Stimulated activated CD8-positive, alpha-beta memory T cell treated with anti-CD3 and anti-CD28 coated beads, Interleukin-12 subunit alpha, Interleukin-12 subunit beta, amount 100 ng/mL, for 4 hours (primary cell): Measurements from ENCODE around the gene ZNF862.
"Not testable (repeated sequence)": the region's sequence is repeated elsewhere in the genome, so short reads cannot be mapped to it uniquely, and the experiment has no call there.

Source experiments
- DNase-seq: peaks from one replicate; pipeline ENCODE4 v3.0.0-alpha.2; 2020; ENCODE audit warnings: low read depth

Gene ZNF862

GRCh38 chr7:149824748-149825566 is 13.2 kb upstream of the ZNF862 start:
- no peak for DNase-seq

DNA sequence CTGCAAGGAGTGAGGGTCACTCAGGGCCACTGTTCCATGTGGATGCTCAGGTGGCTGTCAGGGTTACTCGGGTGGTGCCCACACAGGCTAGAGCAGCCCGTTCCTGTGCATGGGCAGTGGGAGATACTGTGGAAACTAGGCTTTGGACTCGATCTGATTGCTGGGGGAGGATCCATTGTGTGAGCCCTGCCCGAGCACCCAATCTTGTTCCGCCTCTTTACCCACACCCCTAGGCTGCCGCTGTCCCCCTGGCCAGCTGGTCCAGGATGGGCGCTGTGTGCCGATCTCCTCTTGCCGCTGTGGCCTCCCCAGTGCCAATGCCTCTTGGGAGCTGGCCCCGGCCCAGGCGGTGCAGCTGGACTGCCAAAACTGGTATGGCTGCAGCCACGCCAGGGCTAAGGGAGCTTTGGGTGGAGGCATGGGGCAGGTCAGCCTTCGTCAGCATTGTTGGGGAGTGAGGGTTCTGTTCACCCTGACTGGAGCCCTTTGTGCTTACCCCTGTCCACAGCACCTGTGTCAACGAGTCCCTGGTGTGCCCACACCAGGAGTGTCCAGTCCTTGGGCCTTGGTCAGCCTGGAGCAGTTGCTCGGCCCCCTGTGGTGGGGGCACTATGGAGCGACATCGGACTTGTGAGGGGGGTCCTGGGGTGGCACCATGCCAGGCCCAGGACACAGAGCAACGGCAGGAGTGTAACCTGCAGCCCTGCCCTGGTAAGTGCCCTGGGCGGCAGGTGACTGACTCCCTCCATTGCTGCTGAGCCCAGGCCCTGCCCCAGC is 12.4 kb upstream of the ZNF862 start:
- DNase-seq: no peak

DNA sequence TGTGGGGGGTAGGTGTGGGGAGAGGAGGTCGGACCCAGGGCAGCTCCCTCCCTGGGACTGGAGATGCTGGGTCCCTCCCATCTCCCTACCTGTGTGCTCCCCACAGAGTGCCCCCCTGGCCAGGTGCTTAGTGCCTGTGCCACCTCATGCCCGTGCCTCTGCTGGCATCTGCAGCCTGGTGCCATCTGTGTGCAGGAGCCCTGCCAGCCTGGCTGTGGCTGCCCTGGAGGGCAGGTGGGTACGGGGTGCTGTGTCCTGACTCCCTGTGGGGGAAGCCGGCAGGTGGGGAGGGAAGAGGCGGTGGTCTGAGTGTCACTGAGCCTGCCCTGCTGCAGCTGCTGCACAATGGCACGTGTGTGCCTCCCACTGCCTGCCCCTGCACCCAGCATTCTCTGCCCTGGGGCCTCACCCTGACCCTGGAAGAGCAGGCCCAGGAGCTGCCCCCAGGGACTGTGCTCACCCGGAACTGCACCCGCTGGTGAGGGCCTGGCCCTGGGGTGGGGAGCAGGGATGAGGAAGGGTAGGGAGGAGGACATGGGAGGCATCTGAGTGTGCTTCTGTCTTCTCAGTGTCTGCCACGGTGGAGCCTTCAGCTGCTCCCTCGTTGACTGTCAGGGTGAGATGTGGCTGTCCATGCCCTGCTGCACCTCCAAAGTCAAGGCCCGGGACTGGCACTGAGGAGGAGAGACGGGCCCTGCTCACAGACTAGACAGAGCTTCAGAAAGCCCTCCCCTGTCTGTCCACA is 11.7 kb upstream of the ZNF862 start:
- no peak for DNase-seq

GRCh38 chr7:149827089-149827981 is 10.8 kb upstream of the ZNF862 start:
- DNase-seq: no peak

DNA sequence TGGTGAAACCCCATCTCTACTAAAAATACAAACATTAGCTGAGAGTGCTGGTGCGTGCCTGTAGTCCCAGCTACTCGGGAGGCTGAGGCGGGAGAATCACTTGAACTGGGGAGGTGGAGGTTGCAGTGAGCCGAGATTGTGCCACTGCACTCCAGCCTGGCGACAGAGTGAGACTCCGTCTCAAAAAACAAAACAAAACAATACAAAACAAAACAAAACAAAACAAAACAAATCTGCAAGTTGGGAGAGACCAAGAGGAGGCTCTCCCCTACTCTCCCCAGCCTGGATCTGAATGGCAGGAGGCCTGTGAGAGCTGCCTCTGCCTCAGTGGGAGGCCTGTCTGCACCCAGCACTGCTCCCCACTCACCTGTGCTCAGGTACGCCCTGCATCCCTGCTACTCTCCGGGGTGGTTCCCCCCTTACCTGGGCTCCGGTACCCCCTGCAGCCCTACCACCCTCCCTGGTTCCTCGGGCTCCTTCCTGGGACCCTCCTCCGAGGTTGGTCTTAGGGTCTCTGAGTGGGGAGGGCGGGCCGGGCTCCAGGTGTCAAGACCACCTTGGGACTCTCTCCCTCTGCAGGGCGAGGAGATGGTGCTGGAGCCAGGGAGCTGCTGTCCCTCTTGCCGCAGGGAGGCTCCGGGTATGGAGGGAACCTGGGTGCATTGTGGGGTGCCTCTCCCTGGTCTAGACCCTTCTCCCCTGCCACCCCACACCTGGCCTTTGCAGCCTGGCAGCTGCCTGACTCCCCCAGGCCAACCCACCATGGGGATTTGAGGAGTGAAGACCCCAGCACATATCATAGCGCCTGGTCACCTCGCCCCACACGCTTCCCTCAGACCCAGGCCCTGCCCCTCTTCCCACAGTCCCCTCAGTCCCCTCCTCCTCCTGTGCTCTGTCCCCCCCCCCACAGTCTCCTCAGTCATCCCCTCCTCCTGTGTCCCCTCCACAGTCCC is 9.5 kb upstream of the ZNF862 start:
- no peak for DNase-seq

- DNase-seq: not testable (repeated sequence)
These were observed 7.6 kb upstream of the ZNF862 start for GRCh38 chr7:149830527-149830926.

DNA sequence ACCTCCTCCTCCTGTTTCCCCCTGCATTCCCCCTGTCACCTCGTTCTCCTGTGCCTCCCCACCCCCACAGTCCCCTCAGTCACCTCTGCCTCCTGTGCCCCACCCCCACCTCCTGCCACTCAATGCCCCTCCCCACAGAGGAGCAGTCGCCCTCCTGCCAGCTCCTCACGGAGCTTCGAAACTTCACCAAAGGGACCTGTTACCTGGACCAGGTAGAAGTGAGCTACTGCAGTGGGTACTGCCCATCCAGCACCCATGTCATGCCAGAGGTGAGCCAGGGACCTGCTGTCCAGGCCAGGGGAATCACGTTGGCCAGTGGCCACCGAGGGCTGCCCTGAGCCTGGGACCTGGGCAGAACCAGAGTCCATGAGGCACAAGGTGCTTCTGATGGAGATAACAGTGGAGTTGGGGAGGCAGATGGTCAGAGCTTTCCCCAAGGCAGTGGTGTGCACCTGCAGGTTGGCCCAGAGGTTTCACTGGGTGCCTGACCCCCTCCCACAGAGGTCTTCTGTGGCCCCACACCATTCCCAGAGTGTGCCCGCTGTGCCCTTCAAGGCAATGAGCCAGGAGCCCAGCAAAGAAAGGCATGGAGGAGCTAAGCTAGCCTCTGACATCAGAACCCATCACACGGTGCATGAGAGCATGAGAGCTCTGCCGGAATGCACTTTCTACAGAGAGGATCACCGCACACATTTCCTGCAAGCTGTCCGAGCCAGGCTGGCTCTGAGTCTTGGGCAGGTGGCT is 7.0 kb upstream of the ZNF862 start:
- DNase-seq: no peak

DNA sequence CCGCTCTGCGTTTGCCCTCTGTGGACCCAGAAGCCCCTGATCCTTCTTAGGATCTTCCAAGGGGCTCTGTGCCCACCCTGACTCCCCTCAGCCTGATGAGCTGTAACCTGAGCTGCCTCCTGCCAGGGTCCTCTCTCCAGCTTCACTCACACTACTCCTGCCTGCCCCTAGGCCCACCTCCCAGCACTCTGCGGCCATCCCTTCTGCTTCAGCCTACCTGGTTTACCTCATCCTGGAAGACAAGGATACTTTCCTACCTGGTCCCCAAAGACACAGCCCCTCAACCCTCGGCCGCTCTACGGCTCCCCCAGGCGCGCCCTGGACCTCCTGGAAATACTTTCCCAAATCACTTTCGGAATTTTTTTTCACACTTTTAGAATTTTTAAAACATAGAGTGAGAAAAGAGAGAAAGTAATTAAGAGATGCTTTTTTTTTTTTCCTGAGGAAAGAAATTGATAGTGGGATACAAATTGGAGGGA is 6.4 kb upstream of the ZNF862 start:
- no peak for DNase-seq

DNA sequence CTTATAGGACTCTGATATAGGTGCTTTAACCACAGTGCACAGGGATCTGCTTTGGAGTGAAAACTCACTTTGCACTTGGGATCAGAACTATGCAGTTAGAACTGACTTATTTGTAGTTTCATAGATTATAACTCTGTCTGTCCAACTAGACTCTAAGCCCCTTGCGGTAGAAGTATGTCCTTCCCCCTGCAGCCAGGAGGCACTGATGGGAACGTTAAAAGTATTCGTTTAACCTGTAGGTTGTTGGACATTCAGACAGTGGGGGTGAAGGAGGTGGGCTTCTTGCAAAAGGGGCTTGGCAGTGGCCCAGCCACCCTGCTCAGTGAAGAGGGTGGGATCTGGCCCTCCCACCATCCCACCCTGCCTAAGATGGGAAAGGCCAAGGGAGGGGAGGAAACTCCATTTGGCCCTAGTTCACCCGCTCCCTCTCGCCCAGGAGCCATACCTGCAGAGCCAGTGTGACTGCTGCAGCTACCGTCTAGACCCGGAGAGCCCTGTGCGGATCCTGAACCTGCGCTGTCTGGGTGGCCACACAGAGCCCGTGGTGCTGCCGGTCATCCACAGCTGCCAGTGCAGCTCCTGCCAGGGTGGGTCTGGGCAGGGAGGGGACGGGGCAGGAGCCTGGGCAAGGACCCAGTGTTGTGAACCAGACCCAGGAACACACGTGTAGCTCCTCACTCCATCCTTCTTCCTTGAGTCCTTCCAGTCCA is 5.7 kb upstream of the ZNF862 start:
- no peak for DNase-seq

GRCh38 chr7:149833495-149834130 is 4.6 kb upstream of the ZNF862 start:
- DNase-seq: no peak

- DNase-seq: no peak
These were observed 3.6 kb upstream of the ZNF862 start for GRCh38 chr7:149834601-149835000.

- no peak for DNase-seq
These were observed 1.7 kb upstream of the ZNF862 start for GRCh38 chr7:149836434-149836833.

- DNase-seq: no peak
These were observed 481 bp upstream of the ZNF862 start for GRCh38 chr7:149837564-149838223.

DNA sequence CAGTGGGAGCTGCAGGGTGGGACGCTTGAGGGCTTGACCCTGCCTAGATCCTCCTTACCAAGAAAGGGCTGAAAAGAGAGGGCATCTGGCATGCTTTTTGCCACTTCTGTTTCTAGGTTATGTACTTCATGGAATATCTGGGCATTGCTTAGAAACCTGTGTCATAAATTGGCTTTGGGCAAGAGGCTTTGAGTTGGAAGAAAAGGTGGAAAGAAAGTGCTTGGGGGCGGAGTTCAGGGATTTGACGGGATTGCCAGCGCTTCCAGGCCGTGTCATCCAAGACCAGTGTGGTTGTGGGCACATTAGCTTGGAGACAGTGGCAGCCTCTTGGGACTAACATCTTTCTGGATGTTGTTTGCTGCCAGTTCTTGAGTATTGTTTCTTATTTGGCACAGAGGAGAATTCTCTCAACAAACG is 825 bp downstream of the ZNF862 start:
- DNase-seq: no peak

- DNase-seq: no peak
These were observed 1.8 kb downstream of the ZNF862 start for GRCh38 chr7:149839933-149840332.

DNA sequence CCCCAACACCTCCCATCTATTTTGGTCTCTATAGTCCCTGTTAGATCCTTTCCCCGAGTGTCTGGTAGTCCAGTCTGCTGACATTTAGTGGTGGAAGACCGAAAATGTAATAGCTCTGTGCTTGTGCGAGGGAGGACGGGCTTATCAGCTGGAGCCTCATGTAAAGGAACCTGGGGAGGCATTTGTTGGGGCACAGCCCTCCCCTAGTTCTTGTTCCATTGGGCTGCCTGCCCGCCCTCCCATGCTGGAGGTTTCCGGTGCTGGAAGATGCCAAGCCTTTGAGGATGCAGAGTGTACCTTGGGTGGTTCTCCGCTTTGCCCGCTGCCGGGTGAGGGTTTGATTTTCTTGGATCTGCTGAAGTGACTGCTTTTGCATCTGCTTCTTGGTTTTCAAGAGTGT is 5.4 kb downstream of the ZNF862 start:
- DNase-seq: no peak

DNA sequence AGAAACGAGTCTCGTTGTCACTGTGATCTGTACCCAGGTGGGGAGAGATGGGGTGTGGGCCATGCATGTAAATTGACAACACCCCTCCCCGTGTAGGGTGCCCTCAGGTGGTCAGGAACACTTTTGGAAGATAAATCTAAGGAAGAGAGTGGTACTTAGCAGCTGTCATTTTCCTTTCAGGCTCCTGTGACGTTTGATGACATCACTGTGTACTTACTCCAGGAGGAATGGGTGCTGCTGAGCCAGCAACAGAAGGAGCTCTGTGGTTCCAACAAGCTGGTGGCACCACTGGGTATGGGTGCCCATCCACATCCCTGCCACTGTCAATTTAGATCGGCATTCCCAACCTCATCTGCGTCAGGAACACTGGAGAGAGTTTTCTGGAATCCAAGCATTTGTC is 6.3 kb downstream of the ZNF862 start:
- no peak for DNase-seq
